HepG2 (cell line): ENCODE measurements around the gene ITGB8. TPM values are rescaled to one million over a fixed set of nuclear protein-coding genes. Genes with fewer than 3 reads are reported as not detected.
A peak's percentile ranks its signal among the peaks of the same experiment; 100 is the strongest.

ENCODE experiments used
- ATAC-seq: fragments of 200-7000 bp; cut with Tn5 transposase; 3 replicates; pipeline ENCODE4 v1.9.1; 2020; ENCODE audit warnings: mild to moderate bottlenecking, moderate library complexity
- BruUV-seq: library from RNA; stranded (reverse); fragments of 400-500 nt; replicated peaks from 2 replicates; lab custom pipeline; 2021; lab: Mats Ljungman, UMichigan
- CTCF ChIA-PET: fragments of 300-600 bp; formaldehyde crosslinking; extraction: SDS; loops from one replicate; lab custom pipeline; 2021; ENCODE audit warnings: low total read pairs, inconsistent platforms, low intra/inter-chr PET ratio; lab: Yijun Ruan, JAX
- POLR2A ChIA-PET: fragments of 350-600 bp; sonication (Branson Sonifier 250); formaldehyde crosslinking; loops from one replicate; lab custom pipeline; 2020; ENCODE audit warnings: antibody characterized with exemption, inconsistent platforms; lab: Yijun Ruan, JAX
- DNase-seq: peaks from one replicate; pipeline ENCODE4 v3.0.0-alpha.2; 2015; ENCODE audit warnings: low spot score
- FAIRE-seq: peaks from 3 replicates; lab custom pipeline; 2011; peaks lifted over from hg19 to GRCh38; lab: Jason Lieb, UNC
- H2AFZ ChIP-seq: one replicate; pipeline ENCODE4 v1.6.1; 2011; ENCODE audit warnings: low read length, inconsistent platforms
- H3K27ac ChIP-seq: fragments of 300-600 bp; 3 replicates; pipeline ENCODE4 v1.8.0; 2011; ENCODE audit warnings: mixed run types, mild to moderate bottlenecking, mixed read lengths, low read length, inconsistent platforms; ENCODE audit not compliant: insufficient read depth; ENCODE audit errors: extremely low read length
- H3K27me3 ChIP-seq, 2 experiments: fragments of 200-600 bp in 1 of 2; 2 replicates in 1 of 2; 3 replicates in 1 of 2; pipeline versions ENCODE4 v1.6.0 to v1.8.0; 2011; ENCODE audit warnings: low read length in 2 of 2, mild to moderate bottlenecking in 2 of 2, moderate library complexity in 2 of 2, inconsistent platforms in 1 of 2; ENCODE audit not compliant: insufficient read depth in 2 of 2, control insufficient read depth in 1 of 2
- H3K36me3 ChIP-seq, 2 experiments: fragments of 200-600 bp in 1 of 2; replicated peaks in 1 of 2; 2 replicates in 1 of 2; 3 replicates in 1 of 2; pipeline versions ENCODE4 v1.5.1 to v1.8.0; 2011; ENCODE audit warnings: low read length in 2 of 2, inconsistent platforms in 1 of 2; ENCODE audit not compliant: insufficient read depth in 2 of 2, control insufficient read depth in 1 of 2
- H3K4me1 ChIP-seq: 2 replicates; pipeline ENCODE4 v1.5.1; 2012; ENCODE audit warnings: low read length, inconsistent platforms; ENCODE audit not compliant: insufficient read depth
- H3K4me2 ChIP-seq: 2 replicates; pipeline ENCODE4 v1.6.0; 2011; ENCODE audit warnings: low read depth, low read length, inconsistent platforms
- H3K4me3 ChIP-seq, 3 experiments: fragments of 200-600 bp in 1 of 3; sonication (generic), shearing (Covaris generic) in 1 of 3; replicated peaks in 1 of 3; 2 replicates each; pipeline ENCODE4 v1.5.1; 2011 to 2016; ENCODE audit warnings: low read length in 3 of 3, inconsistent platforms in 2 of 3, low read depth in 2 of 3, mild to moderate bottlenecking in 2 of 3, control low read depth in 1 of 3, mixed read lengths in 1 of 3; ENCODE audit not compliant: insufficient read depth in 1 of 3
- H3K79me2 ChIP-seq: one replicate; pipeline ENCODE4 v1.6.1; 2011; ENCODE audit warnings: low read length, inconsistent platforms; ENCODE audit not compliant: insufficient read depth
- H3K9ac ChIP-seq: 2 replicates; pipeline ENCODE4 v1.6.0; 2011; ENCODE audit warnings: mild to moderate bottlenecking, low read depth, low read length, inconsistent platforms; ENCODE audit not compliant: insufficient read depth
- H3K9me3 ChIP-seq: 2 replicates; pipeline ENCODE4 v1.5.1; 2012; ENCODE audit warnings: mild to moderate bottlenecking, low read length
- H4K20me1 ChIP-seq: 2 replicates; pipeline ENCODE4 v1.6.0; 2011; ENCODE audit warnings: inconsistent platforms, mild to moderate bottlenecking, low read length, moderate library complexity; ENCODE audit not compliant: insufficient read depth
- ERF ChIP-seq: IDR thresholded peaks from 2 replicates; pipeline ENCODE4 v1.6.1; 2018; ENCODE audit warnings: missing biosample characterization, missing genetic modification reagents
- FOXA3 ChIP-seq: IDR thresholded peaks from 2 replicates; pipeline ENCODE4 v1.6.1; 2016; ENCODE audit warnings: missing genetic modification reagents, missing compliant biosample characterization
- FOXK1 ChIP-seq: sonication (generic); formaldehyde crosslinking; IDR thresholded peaks from 2 replicates; pipeline ENCODE4 v1.4.0; 2020; ENCODE audit warnings: low read depth, missing genetic modification reagents, borderline replicate concordance
- IKZF4 ChIP-seq: sonication (generic); formaldehyde crosslinking; IDR thresholded peaks from 2 replicates; pipeline ENCODE4 v1.5.1; 2020; ENCODE audit warnings: borderline replicate concordance, mild to moderate bottlenecking, low read depth, missing genetic modification reagents; ENCODE audit errors: not compliant biosample characterization
- LBX2 ChIP-seq: sonication (generic); formaldehyde crosslinking; IDR thresholded peaks from 2 replicates; pipeline ENCODE4 v1.5.0; 2020; ENCODE audit warnings: missing genetic modification reagents, mild to moderate bottlenecking, borderline replicate concordance
- MBNL3 ChIP-seq: fragments of 250-450 bp; sonication (Bioruptor Pico); conservative IDR thresholded peaks from 2 replicates; pipeline ENCODE4 v1.8.0; 2022; ENCODE audit warnings: mild to moderate bottlenecking, inconsistent platforms
- MEIS2 ChIP-seq: sonication (generic); formaldehyde crosslinking; IDR thresholded peaks from 2 replicates; pipeline ENCODE4 v1.9.0; 2021; ENCODE audit warnings: mild to moderate bottlenecking, missing genetic modification reagents
- NR2F2 ChIP-seq: IDR thresholded peaks from 2 replicates; pipeline ENCODE4 v1.6.1; 2012; ENCODE audit warnings: low read depth, inconsistent platforms, borderline replicate concordance
- RAD21 ChIP-seq: fragments of 450-650 bp; formaldehyde crosslinking; IDR thresholded peaks from 2 replicates; pipeline ENCODE4 v1.5.0; 2020; ENCODE audit warnings: mild to moderate bottlenecking
- SALL1 ChIP-seq: sonication (generic); formaldehyde crosslinking; IDR thresholded peaks from 2 replicates; pipeline ENCODE4 v1.8.0; 2022; ENCODE audit warnings: mild to moderate bottlenecking, missing genetic modification reagents
- TBL1XR1 ChIP-seq: fragments of 150-350 bp; IDR thresholded peaks from 2 replicates; pipeline ENCODE4 v1.6.1; 2014; ENCODE audit warnings: borderline replicate concordance, low read length; ENCODE audit not compliant: partially characterized antibody
- TRIM22 ChIP-seq: fragments of 450-650 bp; IDR thresholded peaks from 2 replicates; pipeline ENCODE4 v1.6.1; 2017
- ZFP90 ChIP-seq: sonication (generic); formaldehyde crosslinking; IDR thresholded peaks from 2 replicates; pipeline ENCODE4 v1.8.0; 2022; ENCODE audit warnings: missing genetic modification reagents, mild to moderate bottlenecking, inconsistent platforms, borderline replicate concordance
- ZNF10 ChIP-seq: sonication (generic); formaldehyde crosslinking; IDR thresholded peaks from 2 replicates; pipeline ENCODE4 v1.4.0; 2020; ENCODE audit warnings: mild to moderate bottlenecking, low read depth, missing genetic modification reagents, borderline replicate concordance
- ZNF136 ChIP-seq: sonication (generic); formaldehyde crosslinking; IDR thresholded peaks from 2 replicates; pipeline ENCODE4 v1.8.1; 2022; ENCODE audit warnings: low read depth, mild to moderate bottlenecking, moderate library complexity, missing genetic modification reagents
- ZNF850 ChIP-seq: sonication (generic); formaldehyde crosslinking; conservative IDR thresholded peaks from 2 replicates; pipeline ENCODE4 v1.9.0; 2021; ENCODE audit warnings: mild to moderate bottlenecking, missing genetic modification reagents
- WGBS: methylation state at CpG from one replicate; pipeline ENCODE4 v1.1.6; 2017; ENCODE audit warnings: low lambda C conversion rate; 5-methylcytosine and 5-hydroxymethylcytosine counted together
- in situ Hi-C: cut with HindIII; loops from 2 replicates; pipeline ENCODE4 v1.10.0; 2017; ENCODE audit warnings: low pct_unique_long_range_greater_than_20kb; ENCODE audit not compliant: extremely low pct_ligation_motif_present
- intact Hi-C: fragments of 100-400 bp; cut with micrococcal nuclease; formaldehyde crosslinking; loops from one replicate; pipeline ENCODE4 v1.10.0; 2022; ENCODE audit not compliant: unreplicated experiment
- polyA plus RNA-seq, 8 experiments: library from polyadenylated mRNA; depleted of rRNA in 3 of 8; stranded (reverse) in 7 of 8; unstranded in 1 of 8; fragments of >200 nt; fragmentation: Illumina TruSeq in 4 of 8; extraction: Trizol in 4 of 8; gene quantifications; 2 replicates each; pipeline versions ENCODE4 v1.2.1 to v1.2.3, GENCODE V29; 2011 to 2016; ENCODE audit warnings: low read depth in 4 of 8, missing spikeins in 1 of 8, mixed read lengths in 1 of 8; ENCODE audit not compliant: insufficient read depth in 1 of 8
- total RNA-seq, 5 experiments: library from RNA; depleted of rRNA; stranded (reverse); fragments of >200 nt; fragmentation: Illumina TruSeq; extraction: Trizol; gene quantifications; 2 replicates each; pipeline ENCODE4 v1.2.3, GENCODE V29; 2016; ENCODE audit warnings: low read depth in 1 of 5
- TF ChIP-seq, protein P1 (sequence below): sonication (generic); formaldehyde crosslinking; conservative IDR thresholded peaks from 2 replicates; pipeline ENCODE4 v1.4.0; 2020; ENCODE audit warnings: mild to moderate bottlenecking, missing genetic modification reagents, moderate library complexity

Gene ITGB8
- total and polyA plus RNA-seq, 2 of the 13 experiments (the other 11 are each of a cell fraction or from before 2014, with no cell fraction given), result 0.01 TPM; not detected in 1

GRCh38 chr7:20304366-20304765 lies 26.3 kb upstream of the ITGB8 start (continued):
- TF ChIP-seq MEIS2 (no peak), NR2F2 (peak; percentile 63), FOXA3 (peak; percentile 77), SALL1 (CRISPR knock-in tag) (peak; percentile 30; the same call in 1 of the 2 replicates), IKZF4 (no peak)
- TF ChIP-seq, protein P1, sequence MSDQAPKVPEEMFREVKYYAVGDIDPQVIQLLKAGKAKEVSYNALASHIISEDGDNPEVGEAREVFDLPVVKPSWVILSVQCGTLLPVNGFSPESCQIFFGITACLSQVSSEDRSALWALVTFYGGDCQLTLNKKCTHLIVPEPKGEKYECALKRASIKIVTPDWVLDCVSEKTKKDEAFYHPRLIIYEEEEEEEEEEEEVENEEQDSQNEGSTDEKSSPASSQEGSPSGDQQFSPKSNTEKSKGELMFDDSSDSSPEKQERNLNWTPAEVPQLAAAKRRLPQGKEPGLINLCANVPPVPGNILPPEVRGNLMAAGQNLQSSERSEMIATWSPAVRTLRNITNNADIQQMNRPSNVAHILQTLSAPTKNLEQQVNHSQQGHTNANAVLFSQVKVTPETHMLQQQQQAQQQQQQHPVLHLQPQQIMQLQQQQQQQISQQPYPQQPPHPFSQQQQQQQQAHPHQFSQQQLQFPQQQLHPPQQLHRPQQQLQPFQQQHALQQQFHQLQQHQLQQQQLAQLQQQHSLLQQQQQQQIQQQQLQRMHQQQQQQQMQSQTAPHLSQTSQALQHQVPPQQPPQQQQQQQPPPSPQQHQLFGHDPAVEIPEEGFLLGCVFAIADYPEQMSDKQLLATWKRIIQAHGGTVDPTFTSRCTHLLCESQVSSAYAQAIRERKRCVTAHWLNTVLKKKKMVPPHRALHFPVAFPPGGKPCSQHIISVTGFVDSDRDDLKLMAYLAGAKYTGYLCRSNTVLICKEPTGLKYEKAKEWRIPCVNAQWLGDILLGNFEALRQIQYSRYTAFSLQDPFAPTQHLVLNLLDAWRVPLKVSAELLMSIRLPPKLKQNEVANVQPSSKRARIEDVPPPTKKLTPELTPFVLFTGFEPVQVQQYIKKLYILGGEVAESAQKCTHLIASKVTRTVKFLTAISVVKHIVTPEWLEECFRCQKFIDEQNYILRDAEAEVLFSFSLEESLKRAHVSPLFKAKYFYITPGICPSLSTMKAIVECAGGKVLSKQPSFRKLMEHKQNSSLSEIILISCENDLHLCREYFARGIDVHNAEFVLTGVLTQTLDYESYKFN (CRISPR knock-in tag), result peak; percentile 61

DNA sequence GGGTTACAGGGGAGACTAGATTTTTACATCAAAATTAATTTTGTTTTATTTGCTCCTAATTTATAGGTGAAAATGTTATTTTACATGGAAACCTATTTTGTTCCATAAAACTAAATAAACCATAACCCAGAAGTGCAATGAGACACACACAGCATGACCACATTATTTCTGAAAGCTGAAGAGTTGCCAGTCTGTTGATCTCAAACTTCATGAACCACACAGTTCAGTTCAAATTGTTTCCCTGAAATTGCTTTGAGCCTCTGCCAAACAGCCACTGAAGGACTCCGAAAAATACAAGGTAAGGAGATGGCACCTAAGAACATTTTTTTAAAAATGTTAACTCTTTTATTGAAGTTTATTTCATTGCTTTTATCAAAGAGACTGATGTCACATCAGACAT lies 25.0 kb upstream of the ITGB8 start:
- BruUV-seq, result no TSS peak
- intact Hi-C loops, result loop anchor here (1.0 to 2.0 kb wide), 2 partner anchors 85 to 145 kb away; no protein-coding TSS in a partner anchor
- in situ Hi-C loops, result loop anchor here (25.0 kb wide), 1 partner anchor 543 kb away; the partner anchor contains the start of gene TMEM196

More for the DNA sequence above, 25.0 kb upstream of the ITGB8 start:
- Histone ChIP-seq H3K9ac (no peak overlapping the region), H4K20me1 (no peaks in the 10 kb centered on the region), H3K36me3 (no peaks in the 10 kb centered on the region), H3K4me3 (no peak overlapping the region), H3K27me3 (no peaks in the 10 kb centered on the region), H3K4me2 (no peak overlapping the region), H3K79me2 (no peaks in the 10 kb centered on the region), H3K27ac (no peak overlapping the region), H3K4me1 (peaks cover 33% of the 10 kb centered on the region), H3K9me3 (no peaks in the 10 kb centered on the region), H2AFZ (no peak overlapping the region)
- CTCF ChIA-PET, result no interaction called here
- no peak for DNase-seq
- whole genome bisulfite sequencing, result 13% methylated on average over 1 of the region's 1 CpG
- POLR2A ChIA-PET, result no interaction called here
- no peak for ATAC-seq
- TF ChIP-seq LBX2 (CRISPR knock-in tag) (no peak), ZNF136 (CRISPR knock-in tag) (no peak), ZFP90 (CRISPR knock-in tag) (no peak), ZNF850 (CRISPR knock-in tag) (no peak), MBNL3 (CRISPR knock-in tag) (no peak), TBL1XR1 (no peak), ERF (no peak), RAD21 (CRISPR knock-in tag) (no peak), FOXK1 (no peak), TRIM22 (no peak), ZNF10 (CRISPR knock-in tag) (no peak)
- FAIRE-seq, result no peak
